Measurements from ENCODE around the gene SLC12A9.

DNA sequence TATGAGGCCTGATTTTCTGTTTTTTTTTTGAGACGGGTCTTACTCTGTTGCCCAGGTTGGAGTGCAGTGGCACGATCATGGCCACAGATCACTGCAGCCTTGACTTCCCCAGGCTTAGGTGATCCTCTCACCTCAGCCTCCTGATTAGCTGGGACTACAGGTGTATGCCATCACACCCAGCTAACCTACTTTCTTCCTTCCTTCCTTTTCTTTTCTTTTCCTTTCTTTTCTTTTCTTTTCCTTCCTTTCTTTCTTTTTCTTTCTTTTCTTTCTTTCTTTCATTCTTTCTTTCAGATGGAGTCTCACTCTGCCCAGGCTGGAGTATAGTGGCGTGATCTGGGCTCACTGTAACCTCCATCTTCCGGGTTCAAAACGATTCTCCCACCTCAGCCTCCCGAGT, 26.2 kb downstream of the SLC12A9 start:
- TF ChIP-seq, protein P1, sequence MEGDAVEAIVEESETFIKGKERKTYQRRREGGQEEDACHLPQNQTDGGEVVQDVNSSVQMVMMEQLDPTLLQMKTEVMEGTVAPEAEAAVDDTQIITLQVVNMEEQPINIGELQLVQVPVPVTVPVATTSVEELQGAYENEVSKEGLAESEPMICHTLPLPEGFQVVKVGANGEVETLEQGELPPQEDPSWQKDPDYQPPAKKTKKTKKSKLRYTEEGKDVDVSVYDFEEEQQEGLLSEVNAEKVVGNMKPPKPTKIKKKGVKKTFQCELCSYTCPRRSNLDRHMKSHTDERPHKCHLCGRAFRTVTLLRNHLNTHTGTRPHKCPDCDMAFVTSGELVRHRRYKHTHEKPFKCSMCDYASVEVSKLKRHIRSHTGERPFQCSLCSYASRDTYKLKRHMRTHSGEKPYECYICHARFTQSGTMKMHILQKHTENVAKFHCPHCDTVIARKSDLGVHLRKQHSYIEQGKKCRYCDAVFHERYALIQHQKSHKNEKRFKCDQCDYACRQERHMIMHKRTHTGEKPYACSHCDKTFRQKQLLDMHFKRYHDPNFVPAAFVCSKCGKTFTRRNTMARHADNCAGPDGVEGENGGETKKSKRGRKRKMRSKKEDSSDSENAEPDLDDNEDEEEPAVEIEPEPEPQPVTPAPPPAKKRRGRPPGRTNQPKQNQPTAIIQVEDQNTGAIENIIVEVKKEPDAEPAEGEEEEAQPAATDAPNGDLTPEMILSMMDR (IDR thresholded peaks at IDR 0.05) = no peak
- no peak for TF ChIP-seq POLR2A (IDR thresholded peaks at IDR 0.05)
